H9 (cell line): Measurements from ENCODE around the gene ME3. TPM values are rescaled to one million over a fixed set of nuclear protein-coding genes. Genes with fewer than 3 reads are reported as not detected.

Experiments used
- DNase-seq: peaks from one replicate; pipeline ENCODE4 v3.0.0-alpha.2; 2017
- H2AFZ ChIP-seq: one replicate; pipeline ENCODE4 v1.6.1; 2013; ENCODE audit warnings: mild to moderate bottlenecking, low read length, control low read depth, moderate library complexity
- H2AK5ac ChIP-seq: 2 replicates; pipeline ENCODE4 v1.6.1; 2013; ENCODE audit warnings: low read length, control low read depth, mixed read lengths; ENCODE audit not compliant: insufficient read length
- H2BK120ac ChIP-seq: one replicate; pipeline ENCODE4 v1.6.1; 2013; ENCODE audit warnings: low read depth, mild to moderate bottlenecking, low read length, control low read depth, inconsistent platforms; ENCODE audit not compliant: poor library complexity, severe bottlenecking
- H2BK12ac ChIP-seq: 2 replicates; pipeline ENCODE4 v1.6.1; 2013; ENCODE audit warnings: low read length, control low read depth, mixed read lengths, low read depth; ENCODE audit not compliant: insufficient read length
- H2BK15ac ChIP-seq: 2 replicates; pipeline ENCODE4 v1.6.1; 2013; ENCODE audit warnings: low read depth, low read length, control low read depth
- H2BK20ac ChIP-seq: one replicate; pipeline ENCODE4 v1.6.1; 2013; ENCODE audit warnings: low read depth, mild to moderate bottlenecking, low read length, control low read depth, inconsistent platforms; ENCODE audit not compliant: poor library complexity, severe bottlenecking
- H2BK5ac ChIP-seq: 2 replicates; pipeline ENCODE4 v1.6.1; 2013; ENCODE audit warnings: low read length, control low read depth, mixed read lengths; ENCODE audit not compliant: insufficient read length
- H3K14ac ChIP-seq: 2 replicates; pipeline ENCODE4 v1.6.1; 2013; ENCODE audit warnings: low read length, control low read depth; ENCODE audit not compliant: insufficient read depth
- H3K18ac ChIP-seq: 2 replicates; pipeline ENCODE4 v1.6.1; 2013; ENCODE audit warnings: low read depth, mild to moderate bottlenecking, mixed read lengths, low read length, control low read depth; ENCODE audit not compliant: insufficient read length
- H3K23ac ChIP-seq: 2 replicates; pipeline ENCODE4 v1.6.1; 2013; ENCODE audit warnings: low read length, control low read depth, mixed read lengths, low read depth; ENCODE audit not compliant: insufficient read length
- H3K23me2 ChIP-seq: 2 replicates; pipeline ENCODE4 v1.6.1; 2013; ENCODE audit warnings: low read depth, mild to moderate bottlenecking, mixed read lengths, low read length, control low read depth; ENCODE audit not compliant: insufficient read length, poor library complexity, severe bottlenecking
- H3K27ac ChIP-seq: 2 replicates; pipeline ENCODE4 v1.5.1; 2013; ENCODE audit warnings: low read length, control low read depth, mixed read lengths, low read depth; ENCODE audit not compliant: insufficient read length
- H3K27me3 ChIP-seq: 2 replicates; pipeline ENCODE4 v1.6.1; 2013; ENCODE audit warnings: low read length, control low read depth, inconsistent platforms; ENCODE audit not compliant: insufficient read depth
- H3K4ac ChIP-seq: 2 replicates; pipeline ENCODE4 v1.6.1; 2013; ENCODE audit warnings: low read depth, mild to moderate bottlenecking, control low read depth, inconsistent platforms, low read length, moderate library complexity
- H3K4me1 ChIP-seq: 2 replicates; pipeline ENCODE4 v1.6.1; 2013; ENCODE audit warnings: low read length, control low read depth, inconsistent platforms; ENCODE audit not compliant: insufficient read depth
- H3K4me2 ChIP-seq: 2 replicates; pipeline ENCODE4 v1.6.1; 2013; ENCODE audit warnings: low read length, control low read depth, mixed read lengths; ENCODE audit not compliant: insufficient read length, insufficient read depth
- H3K56ac ChIP-seq: 2 replicates; pipeline ENCODE4 v1.6.1; 2013; ENCODE audit warnings: low read depth, mild to moderate bottlenecking, mixed read lengths, low read length, control low read depth; ENCODE audit not compliant: insufficient read length
- H3K79me1 ChIP-seq: 2 replicates; pipeline ENCODE4 v1.6.1; 2013; ENCODE audit warnings: low read depth, mild to moderate bottlenecking, moderate library complexity, low read length, control low read depth, inconsistent platforms; ENCODE audit not compliant: insufficient read depth, poor library complexity, severe bottlenecking
- H3K79me2 ChIP-seq: 2 replicates; pipeline ENCODE4 v1.6.1; 2013; ENCODE audit warnings: low read length, control low read depth, inconsistent platforms; ENCODE audit not compliant: insufficient read depth
- H3K9ac ChIP-seq: 2 replicates; pipeline ENCODE4 v1.6.1; 2013; ENCODE audit warnings: low read length, control low read depth, mixed read lengths; ENCODE audit not compliant: insufficient read length; ENCODE audit errors: extremely low read depth
- H3K9me3 ChIP-seq: one replicate; pipeline ENCODE4 v1.6.1; 2013; ENCODE audit warnings: low read depth, low read length, inconsistent platforms; ENCODE audit not compliant: control insufficient read depth
- H3T11ph ChIP-seq: one replicate; pipeline ENCODE4 v1.6.1; 2013; ENCODE audit warnings: mild to moderate bottlenecking, low read length, control low read depth, inconsistent platforms
- H4K20me1 ChIP-seq: one replicate; pipeline ENCODE4 v1.6.1; 2013; ENCODE audit not compliant: control insufficient read depth, insufficient read length, insufficient read depth
- H4K5ac ChIP-seq: 2 replicates; pipeline ENCODE4 v1.6.1; 2013; ENCODE audit warnings: low read depth, mild to moderate bottlenecking, mixed read lengths, low read length, control low read depth; ENCODE audit not compliant: insufficient read length
- H4K8ac ChIP-seq: replicated peaks from 2 replicates; pipeline ENCODE4 v1.6.1; 2013; ENCODE audit warnings: low read length, control low read depth, mixed read lengths, low read depth; ENCODE audit not compliant: insufficient read length
- H4K91ac ChIP-seq: 2 replicates; pipeline ENCODE4 v1.6.1; 2013; ENCODE audit warnings: low read depth, mild to moderate bottlenecking, moderate library complexity, mixed read lengths, low read length, control low read depth; ENCODE audit not compliant: insufficient read length
- H3K27ac Mint-ChIP-seq, 3 experiments: 2 replicates in 2 of 3; 3 replicates in 1 of 3; pipeline ENCODE4 v1.8.0; 2020 to 2021; ENCODE audit warnings: mixed read lengths in 3 of 3, mild to moderate bottlenecking in 1 of 3, moderate library complexity in 1 of 3
- H3K27me3 Mint-ChIP-seq: 2 replicates; pipeline ENCODE4 v1.8.0; 2021; ENCODE audit warnings: low read depth, mild to moderate bottlenecking, moderate library complexity, mixed read lengths
- H3K36me3 Mint-ChIP-seq, 3 experiments: 2 replicates in 2 of 3; 3 replicates in 1 of 3; pipeline ENCODE4 v1.8.0; 2020 to 2021; ENCODE audit warnings: low read depth in 3 of 3, mixed read lengths in 3 of 3; ENCODE audit not compliant: insufficient read depth in 1 of 3
- H3K4me1 Mint-ChIP-seq, 2 experiments: 2 replicates each; pipeline ENCODE4 v1.8.0; 2020; ENCODE audit warnings: mixed read lengths in 2 of 2
- H3K4me3 Mint-ChIP-seq, 2 experiments: 2 replicates in 1 of 2; 3 replicates in 1 of 2; pipeline ENCODE4 v1.8.0; 2020 to 2021; ENCODE audit warnings: mild to moderate bottlenecking in 2 of 2, mixed read lengths in 2 of 2, moderate library complexity in 1 of 2
- H3K9me3 Mint-ChIP-seq, 2 experiments: 2 replicates in 1 of 2; 3 replicates in 1 of 2; pipeline ENCODE4 v1.8.0; 2020; ENCODE audit warnings: mild to moderate bottlenecking in 2 of 2, mixed read lengths in 2 of 2, moderate library complexity in 1 of 2
- CTCF ChIP-seq: fragments of 200-600 bp; sonication (generic); conservative IDR thresholded peaks from 3 replicates; pipeline ENCODE4 v1.8.0; 2021; ENCODE audit warnings: antibody characterized with exemption, mild to moderate bottlenecking
- WGBS: extraction: QIAGEN DNeasy Blood & Tissue Kit; methylation state at CpG from one replicate; pipeline ENCODE4 v1.1.7; 2013; ENCODE audit warnings: missing lambda C conversion rate, low lambda C conversion rate, mixed read lengths; ENCODE audit not compliant: insufficient read length; ENCODE audit errors: extremely low coverage; 5-methylcytosine and 5-hydroxymethylcytosine counted together
- total RNA-seq: library from RNA; stranded (reverse); gene quantifications from 2 replicates; pipeline ENCODE4 v1.2.1, GENCODE V29; 2021

ME3 gene
- total RNA-seq, 1 experiment from 2014 or later: 2.8 TPM

- H3K9me3 Mint-ChIP-seq: peaks cover 13% of the 10 kb centered on the region in 2 experiments
- Histone ChIP-seq H2BK5ac (no peak overlapping the region), H3K9ac (no peak overlapping the region)
Measured at GRCh38 chr11:86592659-86593451, 79.6 kb downstream of the ME3 start.

More at GRCh38 chr11:86592659-86593451, 79.6 kb downstream of the ME3 start:
- Histone ChIP-seq H2BK20ac (no peak overlapping the region), H4K20me1 (no peaks in the 10 kb centered on the region), H3K4ac (no peak overlapping the region), H2AK5ac (no peak overlapping the region), H3K79me2 (no peaks in the 10 kb centered on the region), H3K27ac (no peak overlapping the region), H2AFZ (no peak overlapping the region), H3K56ac (no peak overlapping the region), H3K4me1 (peaks cover 9% of the 10 kb centered on the region; the same call in 1 of the 2 replicates), H3K79me1 (no peaks in the 10 kb centered on the region), H3K23ac (no peak overlapping the region), H2BK120ac (no peak overlapping the region), H2BK12ac (no peak overlapping the region), H4K8ac (no peak overlapping the region), H2BK15ac (no peak overlapping the region), H4K91ac (no peak overlapping the region), H4K5ac (no peak overlapping the region), H3K4me2 (no peak overlapping the region), H3K9me3 (peaks cover 14% of the 10 kb centered on the region), H3K18ac (no peak overlapping the region), H3K14ac (peak overlapping the region; percentile 31; the same call in 1 of the 2 replicates), H3K27me3 (no peaks in the 10 kb centered on the region), H3T11ph (no peak overlapping the region), H3K23me2 (no peaks in the 10 kb centered on the region)
- DNase-seq: no peak
- no CpG with 5 or more reads among the region's 5 CpGs for WGBS
- Mint-ChIP-seq H3K36me3 (peaks cover 5 to 16% (median 9%) of the 10 kb centered on the region in 3 experiments; a peak in 6 of 7 replicates), H3K4me3 (no peak overlapping the region), H3K27me3 (no peaks in the 10 kb centered on the region), H3K4me1 (peaks cover 48 to 64% of the 10 kb centered on the region in 2 experiments), H3K27ac (peak overlapping the region in 2 of 3 experiments; percentile 6 to 62; a peak in 3 of 7 replicates)
- no peak for TF ChIP-seq CTCF
